Daoy (cell line): Measurements from ENCODE around the gene FGF8. TPM values are rescaled to one million over a fixed set of nuclear protein-coding genes. Genes with fewer than 3 reads are reported as not detected.
A peak's percentile ranks its signal among the peaks of the same experiment; 100 is the strongest.
"Not testable (repeated sequence)": the region's sequence is repeated elsewhere in the genome, so short reads cannot be mapped to it uniquely, and the experiment has no call there.

Experiments used
- DNase-seq: peaks from one replicate; pipeline ENCODE4 v3.0.0-alpha.2; 2015; ENCODE audit warnings: low read depth
- total RNA-seq: library from RNA; depleted of rRNA; stranded (reverse); fragments of >200 nt; shearing (Covaris generic); gene quantifications from 2 replicates; pipeline ENCODE4 v1.2.3, GENCODE V29; 2014; rRNA removed

Gene FGF8
- not detected in 2 replicates for total RNA-seq

- no peak for DNase-seq
Observed at GRCh38 chr10:101775273-101776160, at the start of gene FGF8. FGF8 (minus strand) TSS chr10:101776114; CDS start chr10:101775900, 214 bp downstream.

DNA sequence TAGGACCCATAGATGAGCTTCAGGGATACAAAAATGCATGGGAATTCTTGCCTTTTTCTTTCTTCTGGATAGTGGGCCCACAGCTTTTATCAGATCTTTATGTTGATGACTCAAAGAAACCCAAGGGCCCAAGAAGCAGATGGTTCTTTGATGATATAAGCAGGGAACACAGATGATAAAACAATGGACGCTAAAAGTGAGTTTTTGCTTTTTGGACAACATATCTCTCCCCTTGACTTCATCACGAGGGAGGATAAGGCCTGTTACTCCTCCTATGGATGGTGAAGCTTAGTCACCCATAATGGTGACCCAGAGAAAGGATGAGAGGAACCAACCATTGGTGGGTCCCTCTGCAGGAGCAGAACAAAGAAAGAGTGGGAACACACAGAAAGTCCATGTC is 48.8 kb upstream of the FGF8 start:
- DNase-seq = no peak

- no peak for DNase-seq
Observed at GRCh38 chr10:101818872-101819633, 43.1 kb upstream of the FGF8 start.

- peak; percentile 98 for DNase-seq
Observed at GRCh38 chr10:101818119-101818871, 42.4 kb upstream of the FGF8 start, which contains the start of gene OGA. OGA (minus strand) TSS chr10:101818444; CDS start chr10:101818022, 422 bp downstream.

DNA sequence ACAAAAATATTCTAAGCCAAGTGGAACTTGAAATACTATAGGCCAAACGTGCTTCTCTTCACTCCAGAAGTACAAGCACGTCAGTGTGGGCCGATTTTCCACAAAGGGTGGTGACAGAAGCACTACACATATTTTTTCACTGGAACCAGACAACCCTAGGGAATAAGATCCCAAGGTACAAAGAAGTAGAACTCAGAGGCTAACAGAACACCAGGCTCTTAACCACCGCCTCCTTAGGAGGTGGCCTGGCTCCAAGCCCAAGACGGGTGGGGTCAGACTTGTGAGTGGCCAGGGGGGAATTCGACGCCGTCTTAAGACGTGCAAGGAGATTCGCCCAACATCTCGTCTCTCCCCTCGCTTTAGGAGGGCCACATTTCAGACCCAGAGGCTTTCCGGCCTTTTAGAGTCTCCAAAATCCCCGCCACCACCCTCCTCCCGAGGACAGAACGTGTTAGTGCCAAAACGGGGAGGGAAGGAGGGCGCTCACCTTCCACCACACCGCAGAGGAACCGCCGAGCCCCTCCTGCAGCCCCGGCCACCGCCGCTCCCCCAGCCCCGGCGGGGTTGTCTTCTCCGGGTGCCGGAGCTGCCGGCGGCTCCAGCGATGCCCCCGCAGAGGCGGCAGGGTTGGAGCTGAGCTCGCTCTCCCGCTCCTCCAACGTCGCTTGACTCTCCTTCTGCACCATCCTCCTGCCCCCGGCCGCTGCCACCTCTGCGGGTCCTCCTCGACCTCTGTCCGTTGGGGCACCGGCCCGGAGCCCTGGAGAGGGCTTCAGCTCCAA is 41.6 kb upstream of the FGF8 start:
- DNase-seq = peak; percentile 84

DNA sequence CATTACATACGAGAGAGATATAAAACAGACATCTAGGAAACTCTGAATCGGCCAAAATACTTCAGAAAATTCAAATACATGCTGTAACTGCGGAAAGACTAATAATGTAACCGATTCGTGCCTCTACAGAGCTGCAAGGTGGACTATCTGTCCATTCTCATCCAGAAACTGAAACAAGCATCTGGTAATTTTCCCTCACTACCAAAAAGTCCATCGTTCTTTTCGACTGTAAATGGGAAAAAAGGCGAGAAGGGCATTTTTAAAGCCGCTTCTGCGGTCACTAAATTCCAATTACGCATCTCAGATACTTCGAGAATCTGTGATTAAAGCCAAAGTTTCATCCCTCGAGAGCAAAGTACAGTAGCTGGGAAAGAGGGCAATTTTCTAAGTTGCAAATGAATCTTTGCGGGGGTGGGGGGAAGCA is 41.0 kb upstream of the FGF8 start:
- DNase-seq = no peak

DNA sequence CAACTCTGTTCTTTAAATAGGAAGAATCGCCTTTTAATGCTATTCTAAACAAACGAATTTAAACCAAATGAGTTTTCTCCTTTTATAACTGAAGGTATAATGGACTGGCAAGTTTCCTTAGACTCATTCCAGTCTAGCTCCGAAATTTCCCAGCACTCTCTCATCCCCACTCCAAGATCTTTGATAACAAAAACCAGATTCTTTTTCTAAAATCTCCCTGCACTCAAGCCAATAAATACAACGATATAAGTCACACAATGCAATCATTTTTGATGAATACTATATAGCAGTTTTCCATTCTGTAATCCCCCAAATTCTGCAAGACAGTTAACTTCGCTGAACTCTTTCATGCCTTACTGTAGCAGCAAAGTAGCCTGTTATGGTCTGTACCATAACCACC is 40.5 kb upstream of the FGF8 start:
- DNase-seq = no peak

- no peak for DNase-seq
Observed at GRCh38 chr10:101814466-101815071, 38.7 kb upstream of the FGF8 start.

DNA sequence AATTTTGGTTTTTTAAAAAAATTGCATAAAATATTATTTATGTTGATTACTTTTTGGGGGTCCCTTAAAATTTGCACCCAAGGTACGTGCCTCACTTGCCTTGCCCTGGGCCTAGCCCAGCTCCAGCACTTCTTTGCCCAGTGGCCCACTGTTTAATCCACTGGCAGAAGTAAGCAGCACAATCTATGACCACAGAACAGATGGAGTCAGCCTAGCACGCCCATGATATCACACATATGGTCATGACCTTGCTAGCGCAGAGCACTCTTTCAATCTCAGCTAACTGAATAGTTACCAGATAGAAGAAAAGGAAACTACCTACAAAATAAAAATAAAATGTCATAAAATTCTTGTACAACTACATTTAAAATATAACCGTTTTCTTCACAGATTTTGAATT is 36.7 kb upstream of the FGF8 start:
- no peak for DNase-seq

- no peak for DNase-seq
Observed at GRCh38 chr10:101807158-101807557, 31.2 kb upstream of the FGF8 start.

DNA sequence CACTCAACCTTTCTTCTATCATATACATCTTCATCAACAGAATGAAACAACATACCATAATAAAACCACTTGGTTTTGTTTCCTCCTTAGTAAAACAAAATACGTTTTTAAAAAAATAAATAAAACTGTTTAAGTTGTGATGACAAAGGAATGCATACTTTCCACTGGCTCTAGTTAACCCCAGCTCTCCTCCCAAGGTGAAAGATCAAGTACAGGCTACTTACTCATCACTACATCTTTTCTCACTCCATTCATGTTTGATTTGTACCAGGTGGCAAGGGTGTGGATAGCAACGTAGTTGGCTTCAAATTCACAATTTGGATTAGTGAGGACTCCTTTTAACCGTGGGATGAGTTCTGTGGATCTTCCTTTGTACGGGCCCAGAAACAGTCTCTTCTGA is 27.6 kb upstream of the FGF8 start:
- no peak for DNase-seq

GRCh38 chr10:101797403-101798059 is 21.6 kb upstream of the FGF8 start:
- no peak for DNase-seq

- no peak for DNase-seq
Observed at GRCh38 chr10:101793526-101793925, 17.6 kb upstream of the FGF8 start.

GRCh38 chr10:101789686-101790085 is 13.8 kb upstream of the FGF8 start:
- no peak for DNase-seq

DNA sequence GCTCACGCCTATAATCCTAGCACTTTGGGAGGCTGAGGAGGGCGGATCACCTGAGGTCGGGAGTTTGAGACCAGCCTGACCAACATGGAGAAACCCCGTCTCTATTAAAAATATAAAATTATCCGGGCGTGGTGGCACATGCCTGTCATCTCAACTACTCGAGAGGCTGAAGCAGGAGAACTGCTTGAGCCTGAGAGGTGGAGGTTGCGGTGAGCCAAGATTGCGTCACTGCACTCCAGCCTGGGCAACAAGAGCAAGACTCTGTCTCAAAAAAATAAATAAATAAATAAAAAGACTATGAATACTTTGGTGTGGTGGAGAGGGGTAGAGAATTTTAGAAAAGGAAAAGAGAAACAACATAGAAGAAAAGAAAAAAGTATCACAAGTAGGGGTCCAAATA is 13.3 kb upstream of the FGF8 start:
- DNase-seq = not testable (repeated sequence)

- DNase-seq = no peak
Observed at GRCh38 chr10:101785801-101786200, 9.9 kb upstream of the FGF8 start.

DNA sequence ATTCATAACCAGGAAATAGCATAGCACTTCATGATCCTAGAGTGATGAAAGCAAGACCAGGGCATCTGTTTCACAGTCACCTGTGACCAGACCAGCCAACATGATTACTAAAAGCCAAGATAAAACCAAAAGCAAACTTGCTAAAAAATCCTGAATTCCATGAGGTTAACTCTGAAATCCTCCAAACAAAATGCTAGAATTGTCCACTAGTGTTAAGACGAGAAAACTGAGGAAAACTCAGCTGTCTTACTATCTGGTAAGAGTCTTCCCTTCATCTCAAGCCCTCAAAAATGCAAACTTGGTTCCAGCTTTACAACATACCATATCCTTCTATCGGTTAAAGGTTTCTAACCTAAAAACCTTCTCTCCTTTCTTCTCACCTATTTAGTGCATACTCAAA is 8.6 kb upstream of the FGF8 start:
- DNase-seq = no peak

DNA sequence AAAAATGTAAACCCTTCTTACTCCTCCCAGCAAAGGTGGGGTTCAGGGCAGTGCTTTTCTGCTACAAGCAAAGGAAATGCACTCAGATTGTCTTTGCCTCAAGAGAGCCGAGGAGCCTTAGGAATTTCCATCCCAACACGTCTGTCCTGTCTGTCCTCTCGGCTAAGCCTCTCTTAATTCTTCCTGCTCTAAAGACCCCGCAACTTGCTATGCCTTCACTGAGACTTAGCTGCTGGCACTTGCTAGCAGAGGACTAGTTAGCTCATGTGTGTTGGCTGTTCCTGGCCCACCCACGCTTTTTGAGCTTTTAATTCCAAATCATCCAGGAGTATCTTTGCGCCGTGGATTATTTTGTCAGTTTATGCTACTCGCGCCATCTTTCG is 7.8 kb upstream of the FGF8 start:
- no peak for DNase-seq

DNA sequence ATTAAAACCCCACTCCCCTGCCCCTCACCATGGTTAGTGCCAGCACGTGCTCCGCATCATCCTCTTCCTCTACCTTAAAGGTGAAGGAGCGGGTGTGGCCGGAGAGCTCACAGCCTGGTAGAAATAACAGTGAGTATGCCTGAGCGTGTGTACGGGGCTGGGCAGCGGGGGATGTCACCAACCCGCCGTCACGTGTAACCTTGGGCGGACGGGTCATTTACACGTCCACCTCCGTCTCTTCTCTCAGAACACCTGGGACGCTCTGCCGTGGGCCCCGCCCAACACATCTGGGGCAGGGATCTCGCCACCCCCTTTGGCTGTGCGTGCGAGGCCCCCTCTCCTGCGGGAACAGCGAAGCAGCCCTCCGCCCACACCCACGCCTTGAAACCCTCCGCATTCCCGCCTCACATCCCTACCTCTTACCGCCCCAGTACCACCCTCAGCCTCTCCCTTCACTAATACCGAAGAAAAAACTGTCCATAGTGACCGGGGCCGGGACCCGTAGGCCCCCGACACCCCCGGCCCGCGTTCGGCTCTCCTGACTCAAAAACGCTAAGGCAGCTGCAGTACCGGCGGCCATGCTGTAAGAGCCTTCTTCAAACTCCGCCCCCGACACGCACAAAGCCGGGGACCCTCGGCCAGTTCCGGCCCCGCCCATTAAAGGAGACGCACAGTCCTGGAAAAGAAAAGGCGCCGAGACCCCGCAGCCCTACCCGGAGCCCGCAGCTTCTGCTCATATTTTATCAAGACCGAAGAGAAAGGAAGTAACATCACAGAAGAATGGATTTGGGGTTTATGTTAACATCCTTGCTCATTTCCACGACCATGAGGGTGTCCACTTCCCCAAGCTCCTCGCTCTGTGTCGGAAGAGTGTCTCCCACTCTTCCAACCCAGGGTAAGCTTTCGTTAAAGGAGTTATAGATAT is 7.2 kb upstream of the FGF8 start, which contains the start of gene NPM3:
Gene NPM3 (minus strand): TSS at position 636 of the 925 bp plus-strand sequence. CDS start 56 bp downstream, at position 580.
- DNase-seq = peak; percentile 81
